GM10266 (cell line): ENCODE measurements around the gene ELMO1.

Experiments
- DNase-seq: peaks from one replicate; pipeline ENCODE4 v3.0.0; 2012; ENCODE audit errors: extremely low spot score
- CTCF ChIP-seq: IDR thresholded peaks from 2 replicates; pipeline ENCODE4 v1.5.1; 2012; ENCODE audit warnings: mild to moderate bottlenecking, low read depth; ENCODE audit not compliant: control insufficient read depth, insufficient read depth; ENCODE audit errors: missing control alignments

Gene ELMO1

GRCh38 chr7:37364856-37365255, 83.8 kb downstream of the ELMO1 start:
- DNase-seq: no peak
- TF ChIP-seq CTCF: no peak

- DNase-seq: no peak
- no peak for TF ChIP-seq CTCF
Measured at GRCh38 chr7:37363536-37364491, 84.8 kb downstream of the ELMO1 start.

- TF ChIP-seq CTCF: no peak
- DNase-seq: no peak
Measured at GRCh38 chr7:37362802-37363201, 85.9 kb downstream of the ELMO1 start.

- no peak for TF ChIP-seq CTCF
- no peak for DNase-seq
Measured at GRCh38 chr7:37360484-37360883, 88.2 kb downstream of the ELMO1 start.

GRCh38 chr7:37359662-37360444, 88.8 kb downstream of the ELMO1 start:
- no peak for TF ChIP-seq CTCF
- DNase-seq: no peak

- DNase-seq: no peak
- TF ChIP-seq CTCF: no peak
Measured at GRCh38 chr7:37359180-37359579, 89.5 kb downstream of the ELMO1 start.

GRCh38 chr7:37357637-37357996, 91.0 kb downstream of the ELMO1 start:
- DNase-seq: no peak
- TF ChIP-seq CTCF: no peak
